ENCODE data around the gene EXOC6B.

Gene EXOC6B

GRCh38 chr2:72185206-72185605 is 640.6 kb downstream of the EXOC6B start:
- H3K4me1 ChIP-seq (ENCODE audit: low read length) = no peaks in the 10 kb centered on the region

GRCh38 chr2:72183466-72183865 is 642.4 kb downstream of the EXOC6B start:
- TF ChIP-seq CTCF (IDR thresholded peaks at IDR 0.05; ENCODE audit: low read depth, low read length) (no peak), EZH2phosphoT487 (IDR thresholded peaks at IDR 0.05; ENCODE audit: low read depth) (no peak)
- H3K36me3 ChIP-seq (replicated peaks; ENCODE audit: low read depth, low read length) = no peaks in the 10 kb centered on the region

More at GRCh38 chr2:72185206-72185605, 640.6 kb downstream of the EXOC6B start:
- no peaks in the 10 kb centered on the region for H3K79me2 ChIP-seq (ENCODE audit: low read length)
- H3K9me3 ChIP-seq (ENCODE audit: insufficient read depth, low read length) = no peaks in the 10 kb centered on the region
- no peak overlapping the region for H3K4me2 ChIP-seq (ENCODE audit: low read length)
- no peaks in the 10 kb centered on the region for H3K36me3 ChIP-seq (replicated peaks; ENCODE audit: low read depth, low read length)
- H3K27ac ChIP-seq (ENCODE audit: low read length) = no peak overlapping the region
- no peak overlapping the region for H3K9ac ChIP-seq (ENCODE audit: low read length)
- no peak overlapping the region for H2AFZ ChIP-seq (ENCODE audit: low read depth, low read length)
- TF ChIP-seq CTCF (IDR thresholded peaks at IDR 0.05; ENCODE audit: low read depth, low read length) (no peak), EZH2phosphoT487 (IDR thresholded peaks at IDR 0.05; ENCODE audit: low read depth) (no peak)
- H3K4me3 ChIP-seq (ENCODE audit: low read length) = no peak overlapping the region
- H4K20me1 ChIP-seq (ENCODE audit: insufficient read depth, low read length) = no peaks in the 10 kb centered on the region
- H3K27me3 ChIP-seq (ENCODE audit: low read depth, low read length) = no peaks in the 10 kb centered on the region

GRCh38 chr2:72183016-72183415 is 642.8 kb downstream of the EXOC6B start:
- no peak overlapping the region for H3K4me3 ChIP-seq (ENCODE audit: low read length)
- no peaks in the 10 kb centered on the region for H3K79me2 ChIP-seq (ENCODE audit: low read length)
- TF ChIP-seq CTCF (IDR thresholded peaks at IDR 0.05; ENCODE audit: low read depth, low read length) (no peak), EZH2phosphoT487 (IDR thresholded peaks at IDR 0.05; ENCODE audit: low read depth) (no peak)
- no peaks in the 10 kb centered on the region for H3K27me3 ChIP-seq (ENCODE audit: low read depth, low read length)
- H2AFZ ChIP-seq (ENCODE audit: low read depth, low read length) = no peak overlapping the region
- no peaks in the 10 kb centered on the region for H3K4me1 ChIP-seq (ENCODE audit: low read length)
- H3K27ac ChIP-seq (ENCODE audit: low read length) = no peak overlapping the region
- no peaks in the 10 kb centered on the region for H3K36me3 ChIP-seq (replicated peaks; ENCODE audit: low read depth, low read length)
- no peaks in the 10 kb centered on the region for H3K9me3 ChIP-seq (ENCODE audit: insufficient read depth, low read length)
- H3K9ac ChIP-seq (ENCODE audit: low read length) = no peak overlapping the region
- no peaks in the 10 kb centered on the region for H4K20me1 ChIP-seq (ENCODE audit: insufficient read depth, low read length)
- H3K4me2 ChIP-seq (ENCODE audit: low read length) = no peak overlapping the region

More at GRCh38 chr2:72183466-72183865, 642.4 kb downstream of the EXOC6B start:
- H3K9ac ChIP-seq (ENCODE audit: low read length) = no peak overlapping the region
- H3K4me3 ChIP-seq (ENCODE audit: low read length) = no peak overlapping the region
- no peaks in the 10 kb centered on the region for H3K4me1 ChIP-seq (ENCODE audit: low read length)
- no peak overlapping the region for H2AFZ ChIP-seq (ENCODE audit: low read depth, low read length)
- no peaks in the 10 kb centered on the region for H3K27me3 ChIP-seq (ENCODE audit: low read depth, low read length)
- H3K9me3 ChIP-seq (ENCODE audit: insufficient read depth, low read length) = no peaks in the 10 kb centered on the region
- no peak overlapping the region for H3K27ac ChIP-seq (ENCODE audit: low read length)
- H3K4me2 ChIP-seq (ENCODE audit: low read length) = no peak overlapping the region
- no peaks in the 10 kb centered on the region for H4K20me1 ChIP-seq (ENCODE audit: insufficient read depth, low read length)
- H3K79me2 ChIP-seq (ENCODE audit: low read length) = no peaks in the 10 kb centered on the region

- H4K20me1 ChIP-seq (ENCODE audit: insufficient read depth, low read length) = no peaks in the 10 kb centered on the region
- H3K36me3 ChIP-seq (replicated peaks; ENCODE audit: low read depth, low read length) = no peaks in the 10 kb centered on the region
- TF ChIP-seq CTCF (IDR thresholded peaks at IDR 0.05; ENCODE audit: low read depth, low read length) = no peak
- no peak for TF ChIP-seq EZH2phosphoT487 (IDR thresholded peaks at IDR 0.05; ENCODE audit: low read depth)
- H3K4me2 ChIP-seq (ENCODE audit: low read length) = no peak overlapping the region
- H3K9ac ChIP-seq (ENCODE audit: low read length) = no peak overlapping the region
- no peaks in the 10 kb centered on the region for H3K79me2 ChIP-seq (ENCODE audit: low read length)
- H3K4me3 ChIP-seq (ENCODE audit: low read length) = no peak overlapping the region
- H3K27ac ChIP-seq (ENCODE audit: low read length) = no peak overlapping the region
- no peaks in the 10 kb centered on the region for H3K4me1 ChIP-seq (ENCODE audit: low read length)
- no peaks in the 10 kb centered on the region for H3K9me3 ChIP-seq (ENCODE audit: insufficient read depth, low read length)
- H3K27me3 ChIP-seq (ENCODE audit: low read depth, low read length) = no peaks in the 10 kb centered on the region
- H2AFZ ChIP-seq (ENCODE audit: low read depth, low read length) = no peak overlapping the region
Observed at GRCh38 chr2:72182547-72182946, 643.3 kb downstream of the EXOC6B start.
